ENCODE results near the gene KRT3. TPM values are rescaled to one million over a fixed set of nuclear protein-coding genes. Genes with fewer than 3 reads are reported as not detected.

KRT3 gene
- total and polyA plus RNA-seq, 9 of the 15 experiments (the other 6 are each of a cell fraction or from before 2014, with no cell fraction given), result not detected

- no peak for FAIRE-seq
- TF ChIP-seq, protein P1, sequence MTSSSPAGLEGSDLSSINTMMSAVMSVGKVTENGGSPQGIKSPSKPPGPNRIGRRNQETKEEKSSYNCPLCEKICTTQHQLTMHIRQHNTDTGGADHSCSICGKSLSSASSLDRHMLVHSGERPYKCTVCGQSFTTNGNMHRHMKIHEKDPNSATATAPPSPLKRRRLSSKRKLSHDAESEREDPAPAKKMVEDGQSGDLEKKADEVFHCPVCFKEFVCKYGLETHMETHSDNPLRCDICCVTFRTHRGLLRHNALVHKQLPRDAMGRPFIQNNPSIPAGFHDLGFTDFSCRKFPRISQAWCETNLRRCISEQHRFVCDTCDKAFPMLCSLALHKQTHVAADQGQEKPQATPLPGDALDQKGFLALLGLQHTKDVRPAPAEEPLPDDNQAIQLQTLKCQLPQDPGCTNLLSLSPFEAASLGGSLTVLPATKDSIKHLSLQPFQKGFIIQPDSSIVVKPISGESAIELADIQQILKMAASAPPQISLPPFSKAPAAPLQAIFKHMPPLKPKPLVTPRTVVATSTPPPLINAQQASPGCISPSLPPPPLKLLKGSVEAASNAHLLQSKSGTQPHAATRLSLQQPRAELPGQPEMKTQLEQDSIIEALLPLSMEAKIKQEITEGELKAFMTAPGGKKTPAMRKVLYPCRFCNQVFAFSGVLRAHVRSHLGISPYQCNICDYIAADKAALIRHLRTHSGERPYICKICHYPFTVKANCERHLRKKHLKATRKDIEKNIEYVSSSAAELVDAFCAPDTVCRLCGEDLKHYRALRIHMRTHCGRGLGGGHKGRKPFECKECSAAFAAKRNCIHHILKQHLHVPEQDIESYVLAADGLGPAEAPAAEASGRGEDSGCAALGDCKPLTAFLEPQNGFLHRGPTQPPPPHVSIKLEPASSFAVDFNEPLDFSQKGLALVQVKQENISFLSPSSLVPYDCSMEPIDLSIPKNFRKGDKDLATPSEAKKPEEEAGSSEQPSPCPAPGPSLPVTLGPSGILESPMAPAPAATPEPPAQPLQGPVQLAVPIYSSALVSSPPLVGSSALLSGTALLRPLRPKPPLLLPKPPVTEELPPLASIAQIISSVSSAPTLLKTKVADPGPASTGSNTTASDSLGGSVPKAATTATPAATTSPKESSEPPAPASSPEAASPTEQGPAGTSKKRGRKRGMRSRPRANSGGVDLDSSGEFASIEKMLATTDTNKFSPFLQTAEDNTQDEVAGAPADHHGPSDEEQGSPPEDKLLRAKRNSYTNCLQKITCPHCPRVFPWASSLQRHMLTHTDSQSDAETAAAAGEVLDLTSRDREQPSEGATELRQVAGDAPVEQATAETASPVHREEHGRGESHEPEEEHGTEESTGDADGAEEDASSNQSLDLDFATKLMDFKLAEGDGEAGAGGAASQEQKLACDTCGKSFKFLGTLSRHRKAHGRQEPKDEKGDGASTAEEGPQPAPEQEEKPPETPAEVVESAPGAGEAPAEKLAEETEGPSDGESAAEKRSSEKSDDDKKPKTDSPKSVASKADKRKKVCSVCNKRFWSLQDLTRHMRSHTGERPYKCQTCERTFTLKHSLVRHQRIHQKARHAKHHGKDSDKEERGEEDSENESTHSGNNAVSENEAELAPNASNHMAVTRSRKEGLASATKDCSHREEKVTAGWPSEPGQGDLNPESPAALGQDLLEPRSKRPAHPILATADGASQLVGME (CRISPR knock-in tag; IDR thresholded peaks at IDR 0.05), result no peak
- TF ChIP-seq ADNP (tag; IDR thresholded peaks at IDR 0.05) (no peak), RBBP5 (IDR thresholded peaks at IDR 0.05; ENCODE audit: borderline replicate concordance, insufficient read depth, low read length, poor library complexity, severe bottlenecking) (no peak), ZNF639 (CRISPR knock-in tag; conservative IDR thresholded peaks at IDR 0.05 in 1 of 2, IDR thresholded peaks at IDR 0.05 in 1 of 2) (no peak), ZNF280A (IDR thresholded peaks at IDR 0.05; ENCODE audit: low read depth, partially characterized antibody) (no peak), ZNF384 (IDR thresholded peaks at IDR 0.05; ENCODE audit: low read depth, low read length) (no peak), SOX6 (IDR thresholded peaks at IDR 0.05) (no peak), NELFE (IDR thresholded peaks at IDR 0.05; ENCODE audit: insufficient read depth, insufficient read length) (no peak), TCFL5 (CRISPR knock-in tag; conservative IDR thresholded peaks at IDR 0.05) (no peak), CBFA2T2 (conservative IDR thresholded peaks at IDR 0.05) (no peak), DNMT1 (IDR thresholded peaks at IDR 0.05) (no peak), TFAM (CRISPR knock-in tag; conservative IDR thresholded peaks at IDR 0.05) (no peak), ZNF695 (CRISPR knock-in tag; IDR thresholded peaks at IDR 0.05) (no peak), YBX1 (IDR thresholded peaks at IDR 0.05) (no peak), NRF1 (conservative IDR thresholded peaks at IDR 0.05 in 1 of 2, IDR thresholded peaks at IDR 0.05 in 1 of 2) (no peak)
Measured at GRCh38 chr12:52767427-52767826, 28.5 kb downstream of the KRT3 start.

More at GRCh38 chr12:52767427-52767826, 28.5 kb downstream of the KRT3 start:
- ATAC-seq, result no peak
- H3K36me3 ChIP-seq (ENCODE audit: control insufficient read depth, insufficient read depth, low read length), result no peaks in the 10 kb centered on the region
- in situ Hi-C loops (cut with MboI) (no loop called here), intact Hi-C loops (cut with micrococcal nuclease) (no loop called here)
- no peak overlapping the region for H3K27ac ChIP-seq (ENCODE audit: extremely low read depth, low read depth, low read length)
- no peaks in the 10 kb centered on the region for H3K9me1 ChIP-seq (ENCODE audit: control insufficient read depth, insufficient read depth, low read length)
- H3K4me2 ChIP-seq (ENCODE audit: insufficient read depth, low read length), result no peak overlapping the region
- no peak overlapping the region for H3K4me3 ChIP-seq
- H3K9ac ChIP-seq (ENCODE audit: insufficient read depth in 1 of 2, low read depth in 2 of 2, low read length in 2 of 2), result no peak overlapping the region
- H3K4me1 ChIP-seq (replicated peaks in 1 of 2; ENCODE audit: control insufficient read depth in 2 of 2, insufficient read depth in 2 of 2, low read length in 2 of 2), result no peaks in the 10 kb centered on the region
- no peaks in the 10 kb centered on the region for H3K79me2 ChIP-seq (ENCODE audit: control insufficient read depth, insufficient read depth, low read length)
- no peak for DNase-seq (ENCODE audit: extremely low read depth in 1 of 4, low spot score in 3 of 4)
- whole genome bisulfite sequencing (ENCODE audit: insufficient coverage, low coverage, missing lambda C conversion rate), result 0% methylated on average over 3 of the region's 3 CpGs
- H4K20me1 ChIP-seq (replicated peaks; ENCODE audit: control insufficient read depth, insufficient read depth, low read length), result no peaks in the 10 kb centered on the region; the same call in 1 of the 2 replicates
- no TSS peak for BruUV-seq (replicated peaks)
- H3K27me3 ChIP-seq (ENCODE audit: control insufficient read depth in 2 of 2, insufficient read depth in 2 of 2, low read length in 2 of 2), result peaks cover 14 to 32% of the 10 kb centered on the region in 2 experiments
- H3K9me3 ChIP-seq (replicated peaks; ENCODE audit: control insufficient read depth, insufficient read depth, low read depth, low read length), result no peaks in the 10 kb centered on the region
- H2AFZ ChIP-seq (ENCODE audit: low read depth, low read length), result no peak overlapping the region
- CTCF ChIA-PET (ENCODE audit: low intra/inter-chr PET ratio), result interaction anchor here (0.6 kb wide), 1 partner anchor 75 kb away, joined by 3 read pairs; no protein-coding TSS in a partner anchor
- POLR2A ChIA-PET, result no interaction called here
